Measurements from ENCODE around the gene ARPP19.

Gene ARPP19

DNA sequence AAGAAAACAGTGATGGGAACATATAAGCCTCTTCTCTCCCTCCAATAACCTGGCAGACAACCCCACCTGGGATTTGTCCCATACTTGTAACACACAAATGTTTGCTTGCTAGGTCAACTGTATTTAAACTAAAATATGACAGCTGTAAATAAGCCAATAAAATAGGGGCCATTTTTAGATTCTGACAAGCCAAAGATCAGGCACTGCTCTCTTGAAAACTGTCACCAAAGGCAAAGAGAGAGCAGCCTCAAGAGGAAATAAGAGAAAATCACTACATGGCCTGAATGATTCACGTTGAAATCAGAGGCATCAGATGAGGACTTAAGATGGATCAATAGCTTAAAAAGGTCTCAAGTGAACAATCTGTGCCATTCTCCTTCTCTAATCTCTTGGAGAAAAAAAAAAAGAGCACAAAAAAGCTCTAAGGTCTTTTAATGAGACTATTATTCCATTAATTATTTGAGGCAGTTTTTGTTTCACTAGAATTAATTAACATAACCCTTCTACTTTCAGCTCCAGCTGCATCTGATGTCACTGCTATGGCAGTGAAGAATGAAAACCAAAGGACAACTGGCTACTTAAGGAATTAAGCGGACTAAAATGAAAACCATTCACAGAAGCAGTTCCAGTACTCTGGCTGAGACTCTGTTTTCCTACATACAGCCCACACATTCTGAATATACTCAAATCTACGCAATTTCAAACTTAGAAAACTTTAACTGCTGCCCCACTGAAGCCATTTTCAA is 59.2 kb downstream of the ARPP19 start:
- no peak for DNase-seq

DNA sequence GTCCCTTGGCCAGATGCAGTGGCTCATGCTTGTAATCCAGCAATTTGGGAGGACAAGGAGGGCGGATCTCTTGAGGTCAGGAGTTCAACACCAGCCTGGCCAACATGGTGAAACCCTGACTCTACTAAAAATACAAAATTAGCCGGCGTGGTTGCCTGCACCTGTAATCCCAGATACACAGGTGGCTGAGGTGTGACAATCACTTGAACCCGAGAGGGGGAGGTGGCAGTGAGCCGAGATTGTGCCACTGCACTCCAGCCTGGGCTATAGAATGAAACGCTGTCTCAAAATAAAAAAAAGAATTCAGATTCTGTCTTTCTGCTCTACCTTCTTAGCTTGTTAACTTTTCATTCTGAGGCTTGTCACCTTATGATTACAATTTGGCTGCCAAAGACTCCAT is 62.3 kb downstream of the ARPP19 start:
- DNase-seq: no peak

DNA sequence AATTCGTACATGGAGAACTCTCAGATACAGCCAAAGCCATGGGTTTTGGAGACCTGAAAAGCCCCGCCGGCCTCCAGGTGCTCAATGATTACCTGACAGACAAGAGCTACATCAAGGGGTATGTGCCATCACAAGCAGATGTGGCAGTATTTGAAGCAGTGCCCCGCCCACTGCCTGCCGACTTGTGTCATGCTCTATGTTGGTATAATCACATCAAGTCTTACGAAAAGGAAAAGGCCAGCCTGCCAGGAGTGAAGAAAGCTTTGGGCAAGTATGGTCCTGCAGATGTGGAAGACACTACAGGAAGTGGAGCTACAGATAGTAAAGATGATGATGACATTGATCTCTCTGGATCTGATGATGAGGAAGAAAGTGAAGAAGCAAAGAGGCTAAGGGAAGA is 63.7 kb downstream of the ARPP19 start:
- no peak for DNase-seq

DNA sequence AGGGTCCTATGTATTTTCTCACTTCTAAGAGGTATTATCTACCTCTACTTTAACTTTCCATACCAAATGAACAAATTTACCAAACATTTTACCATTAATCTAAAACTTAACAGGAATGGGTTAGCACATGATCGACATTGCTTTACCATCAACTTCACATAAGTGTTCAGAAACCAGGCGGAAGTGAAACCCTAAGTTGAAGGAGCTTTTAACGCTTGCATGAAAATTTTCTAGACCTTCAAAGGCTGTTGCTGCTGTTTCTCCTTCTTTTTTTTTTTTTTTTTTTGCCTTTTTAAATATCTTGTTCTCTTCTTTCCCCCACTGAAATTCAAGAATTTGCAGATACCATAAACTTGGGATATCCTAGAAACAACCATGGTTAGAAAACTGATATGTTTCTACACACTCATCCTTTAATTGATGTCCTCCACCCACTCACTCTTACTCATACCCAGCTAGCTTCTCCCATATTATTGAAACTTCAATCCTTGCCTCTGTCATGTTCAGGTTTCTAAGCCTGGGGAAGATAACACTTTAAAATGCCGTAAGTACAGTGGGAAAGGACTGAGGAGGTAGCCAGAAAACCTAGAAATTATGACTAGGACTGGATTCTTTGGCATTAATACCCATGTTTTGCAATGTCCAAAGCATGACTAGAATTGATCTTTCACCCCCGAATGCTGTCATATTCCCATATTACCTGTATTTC is 64.9 kb downstream of the ARPP19 start:
- DNase-seq: no peak

DNA sequence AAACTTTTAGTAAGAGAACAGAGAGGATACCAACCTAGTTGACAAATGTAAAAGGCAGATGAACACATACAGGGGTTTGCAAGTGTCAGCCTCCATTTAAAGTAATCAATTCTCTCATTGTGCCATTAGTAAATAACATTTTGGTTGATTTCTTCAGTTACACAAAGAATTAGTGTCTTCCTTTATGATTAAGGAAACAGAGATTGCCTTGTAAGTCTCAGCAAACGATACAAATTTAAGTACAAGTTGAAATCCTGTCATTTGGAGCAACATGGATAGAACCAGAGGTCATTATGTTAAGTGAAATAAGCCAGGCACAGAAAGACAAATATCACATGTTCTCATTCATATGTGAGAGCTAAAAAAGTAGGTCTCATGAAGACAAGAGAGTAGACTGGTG is 66.2 kb downstream of the ARPP19 start:
- DNase-seq: no peak

DNA sequence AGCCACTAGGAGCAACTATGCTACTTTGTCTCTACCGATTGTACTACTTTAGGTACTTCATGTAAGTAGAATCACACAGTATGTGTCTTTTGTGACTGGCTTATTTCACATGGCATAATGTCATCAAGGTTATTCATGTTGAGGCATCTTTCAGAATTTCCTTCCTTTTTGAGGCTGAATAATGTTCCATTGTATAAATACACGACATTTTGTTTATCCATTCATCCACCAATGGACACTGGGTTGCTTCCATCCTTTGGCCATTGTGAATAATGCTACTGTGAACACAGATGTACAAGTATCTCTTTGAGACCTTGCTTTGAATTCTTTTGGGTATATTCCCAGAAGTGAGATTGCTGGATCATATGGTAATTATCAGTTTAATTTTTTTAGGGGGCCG is 69.3 kb downstream of the ARPP19 start:
- DNase-seq: no peak

DNA sequence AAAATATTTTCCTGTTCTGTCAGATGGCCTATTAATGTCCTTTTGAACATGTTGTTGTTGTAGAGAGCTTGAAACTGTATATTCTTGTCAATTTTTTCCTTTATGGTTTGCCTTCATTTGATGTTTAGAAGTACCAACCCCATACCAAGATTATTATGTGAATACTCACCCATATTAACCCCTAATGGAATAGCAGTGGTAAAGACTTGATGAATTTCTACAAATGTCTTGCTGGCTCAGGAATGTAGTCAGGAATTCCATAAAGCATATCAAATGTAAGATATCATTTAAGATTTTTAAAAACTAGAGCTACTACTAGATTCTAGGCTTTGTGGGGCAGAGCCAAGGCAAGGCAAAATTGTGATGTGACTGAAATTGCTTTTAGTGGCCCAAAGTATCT is 70.1 kb downstream of the ARPP19 start:
- DNase-seq: no peak
